HG03558 (cell line): ENCODE data around the gene BRCA1.
A peak's percentile ranks its signal among the peaks of the same experiment; 100 is the strongest.
"Not testable (repeated sequence)": the region's sequence is repeated elsewhere in the genome, so short reads cannot be mapped to it uniquely, and the experiment has no call there.

ENCODE experiments used
- ATAC-seq: cut with Tn5 transposase; IDR thresholded peaks from one replicate; pipeline ENCODE4 v1.9.1; 2021; ENCODE audit warnings: moderate number of reproducible peaks; ENCODE audit not compliant: unreplicated experiment; ENCODE audit errors: extremely low read depth

The BRCA1 gene

GRCh38 chr17:43011728-43012472, 113.3 kb downstream of the BRCA1 start:
- ATAC-seq, result no peak

GRCh38 chr17:43010667-43011308, 114.4 kb downstream of the BRCA1 start:
- no peak for ATAC-seq

DNA sequence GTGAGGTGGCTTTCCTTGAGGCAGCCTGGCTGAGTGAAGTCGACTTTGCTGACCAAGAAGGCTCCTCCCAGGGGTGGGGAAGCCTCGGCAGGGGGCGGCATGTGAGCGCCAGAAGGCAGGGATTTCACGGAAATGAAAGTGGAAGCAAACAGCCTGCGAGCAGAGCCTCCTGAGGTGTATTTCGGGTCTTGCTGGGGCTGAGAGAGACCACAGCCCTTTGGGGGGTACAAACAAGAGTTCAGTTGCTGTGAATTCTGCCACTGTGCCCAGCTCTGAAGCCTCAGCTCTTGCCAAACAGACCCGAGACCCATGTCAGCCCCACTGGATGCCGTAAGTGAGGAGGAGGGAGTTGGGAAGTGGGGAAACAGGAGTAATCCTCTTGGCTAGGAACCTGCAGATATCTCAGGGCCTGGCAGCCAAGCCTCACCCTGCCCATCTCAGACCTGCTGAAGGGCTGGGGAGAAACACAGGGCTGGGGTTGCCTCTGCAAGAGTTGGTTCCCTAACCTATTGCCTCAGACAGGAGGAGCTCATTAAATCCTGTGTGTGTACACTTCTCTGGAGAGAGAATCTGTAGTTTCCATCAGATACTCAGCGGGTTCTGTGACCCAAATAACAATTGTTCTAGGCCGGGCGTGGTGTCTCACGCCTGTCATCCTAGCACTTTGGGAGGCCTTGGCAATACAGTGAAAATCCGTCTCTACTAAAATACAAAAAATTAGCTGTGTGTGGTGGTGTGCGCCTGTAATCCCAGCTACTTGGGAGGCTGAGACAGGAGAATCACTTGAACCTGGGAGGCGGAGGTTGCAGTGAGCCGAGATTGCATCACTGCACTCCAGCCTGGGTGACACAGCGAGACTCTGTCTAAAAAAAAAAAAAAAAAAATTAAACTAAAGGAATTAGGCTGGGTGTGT, 118.3 kb downstream of the BRCA1 start, which contains the start of gene IFI35:
Gene IFI35, plus strand, starts transcription at position 146 of the 913 bp plus-strand sequence. Its CDS starts 164 bp downstream, at position 310.
- ATAC-seq, result no peak

DNA sequence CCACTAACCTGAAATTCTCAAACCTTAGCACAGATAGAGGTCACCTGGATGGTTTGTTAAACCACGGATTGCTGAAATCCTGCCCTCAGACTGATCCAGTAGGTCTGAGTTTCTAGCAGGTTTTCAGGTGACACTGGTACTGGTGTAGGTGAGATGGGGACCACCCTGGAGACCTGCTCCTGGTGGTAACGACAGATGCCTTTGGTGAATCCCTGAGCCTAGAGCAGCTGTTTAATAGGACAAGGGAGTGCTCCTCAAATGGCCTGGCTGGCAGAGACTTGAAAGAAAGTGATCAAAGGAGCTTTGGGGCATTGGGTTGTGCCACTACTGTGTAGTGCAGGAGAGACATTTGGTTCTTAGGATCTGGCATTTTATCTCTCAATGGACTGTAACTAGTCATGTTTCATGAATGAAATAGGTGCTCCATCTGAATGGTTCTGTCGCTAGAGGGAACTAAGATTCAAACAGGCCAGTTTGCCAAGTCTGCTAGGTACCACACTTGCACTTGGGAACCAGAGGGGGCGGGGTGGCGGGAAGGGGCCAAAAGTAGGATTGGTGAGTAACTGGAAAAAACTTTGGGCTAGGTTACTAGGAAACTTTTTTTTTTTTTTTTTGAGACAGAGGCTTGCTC, 121.5 kb downstream of the BRCA1 start:
- no peak for ATAC-seq

- ATAC-seq, result not testable (repeated sequence)
Measured at GRCh38 chr17:43000894-43001293, 124.3 kb downstream of the BRCA1 start.

- ATAC-seq, result no peak
Measured at GRCh38 chr17:42999003-42999525, 126.1 kb downstream of the BRCA1 start.

DNA sequence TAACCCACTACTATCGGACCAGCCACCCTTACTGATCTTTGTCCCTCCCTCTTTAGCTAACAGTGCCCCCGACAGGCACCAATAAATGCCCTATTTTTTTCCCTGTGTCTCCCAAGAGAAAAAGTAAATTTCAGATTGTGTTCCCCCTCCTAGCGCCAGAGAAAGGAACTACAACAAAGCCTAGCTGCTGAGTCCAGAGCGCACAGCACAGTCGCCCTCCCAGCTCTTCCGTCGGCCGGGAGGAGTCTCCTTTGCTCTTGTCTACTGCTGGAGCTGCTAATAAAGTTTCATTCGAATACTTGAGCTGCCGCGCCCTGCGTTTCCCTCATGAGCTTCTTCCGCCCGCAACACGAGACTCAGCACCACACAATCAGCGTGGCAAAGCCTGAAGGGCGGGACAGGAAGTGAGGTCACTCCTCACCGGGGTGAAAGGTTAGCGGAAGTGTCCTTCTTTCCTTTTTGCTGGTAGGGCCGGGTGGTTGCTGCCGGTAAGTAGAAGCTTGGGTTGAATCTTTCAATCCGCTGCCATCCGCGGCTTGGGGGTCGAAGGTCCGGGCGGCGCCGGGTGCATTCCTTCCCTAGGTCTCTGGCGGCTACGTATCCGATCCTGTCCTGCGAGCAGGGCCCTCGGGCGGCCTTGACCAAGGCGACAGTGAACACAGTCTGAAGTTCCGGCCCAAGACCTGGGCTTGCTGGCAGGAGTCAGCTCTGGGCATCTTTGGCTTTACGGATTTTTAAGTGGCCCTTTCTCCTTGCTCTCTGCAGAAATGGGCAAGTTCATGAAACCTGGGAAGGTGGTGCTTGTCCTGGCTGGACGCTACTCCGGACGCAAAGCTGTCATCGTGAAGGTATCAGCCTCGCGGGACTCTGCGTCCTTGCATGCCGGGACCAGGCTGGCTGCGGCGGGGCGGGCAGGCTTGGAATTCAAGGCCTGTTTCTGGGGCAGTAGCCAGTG, 126.9 kb downstream of the BRCA1 start, which contains the start of gene RPL27:
Gene RPL27, plus strand, starts transcription at position 436 of the 955 bp plus-strand sequence. Its CDS starts 332 bp downstream, at position 768.
- ATAC-seq, result peak; percentile 81

DNA sequence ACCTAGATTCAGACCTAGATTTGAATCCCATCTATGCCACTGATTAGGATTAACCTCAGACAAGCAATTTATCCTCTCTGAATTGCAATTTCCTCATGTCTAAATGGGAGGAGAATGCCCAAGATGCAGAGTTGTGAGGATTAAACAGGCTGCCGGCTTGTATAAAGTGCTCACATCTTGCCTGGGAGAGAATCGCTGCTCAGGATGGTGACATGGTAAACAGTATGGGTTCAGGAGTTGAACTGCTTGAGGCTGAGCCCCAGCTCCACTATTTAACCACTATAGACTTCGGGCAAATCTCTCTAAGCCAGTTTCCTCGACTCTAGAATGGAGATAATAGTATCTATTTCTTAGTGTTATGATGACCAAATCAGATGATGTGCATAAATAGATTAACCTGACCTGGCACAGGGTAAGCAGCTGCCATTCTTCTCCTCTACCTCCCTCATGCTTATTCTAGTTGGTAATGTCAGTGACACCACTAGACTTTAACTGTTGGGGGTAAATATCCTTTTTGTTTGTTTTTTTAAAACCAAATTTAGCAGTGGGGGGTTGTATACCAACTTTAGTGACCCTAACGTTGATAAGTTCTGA, 127.7 kb downstream of the BRCA1 start:
- ATAC-seq, result no peak
